ENCODE data around the gene E2F3.

Gene E2F3

GRCh38 chr6:20365456-20365855, 36.2 kb upstream of the E2F3 start:
- Histone ChIP-seq H3K27me3 (replicated peaks in 2 of 5; ENCODE audit: control insufficient read depth in 4 of 5, insufficient read depth in 5 of 5, low read length in 4 of 5) (no peaks in the 10 kb centered on the region), H3K9me3 (ENCODE audit: control extremely low read depth in 1 of 5, control insufficient read depth in 4 of 5, insufficient read depth in 2 of 5, low read depth in 1 of 5, low read length in 4 of 5) (peaks cover 0 to 2% (median 0%) of the 10 kb centered on the region in 5 experiments), H3K4me3 (ENCODE audit: control insufficient read depth in 1 of 7, extremely low read depth in 1 of 7, insufficient read depth in 4 of 7, low read depth in 2 of 7, low read length in 6 of 7) (no peak overlapping the region), H3K36me3 (ENCODE audit: control insufficient read depth in 4 of 4, insufficient read depth in 4 of 4, low read length in 3 of 4) (no peaks in the 10 kb centered on the region), H3K4me1 (ENCODE audit: control extremely low read depth in 1 of 4, control insufficient read depth in 4 of 4, insufficient read depth in 4 of 4, low read length in 3 of 4) (peaks cover 8 to 24% (median 20%) of the 10 kb centered on the region in 4 experiments), H3K27ac (ENCODE audit: insufficient read depth in 1 of 2, low read depth in 1 of 2, low read length in 2 of 2, poor library complexity in 1 of 2, severe bottlenecking in 2 of 2) (no peak overlapping the region)
- ChIA-PET CTCF (interaction anchor here (1.0 to 1.2 kb wide), 4 partner anchors 9 to 33 kb away, joined by 3 to 5 read pairs (median 4); no protein-coding TSS in a partner anchor), POLR2A (no interaction called here)
- peak in 2 of 3 donors; percentile 8 to 15 for DNase-seq
- no CpG with 5 or more reads among the region's 3 CpGs for WGBS (ENCODE audit: insufficient coverage)

- ChIA-PET POLR2A (no interaction called here), CTCF (interaction anchor here (0.7 to 2.2 kb wide), 7 partner anchors 8 to 75 kb away, joined by 3 to 6 read pairs (median 4); no protein-coding TSS in a partner anchor)
- peaks cover 0 to 2% (median 0%) of the 10 kb centered on the region in 5 experiments for H3K9me3 ChIP-seq (ENCODE audit: control extremely low read depth in 1 of 5, control insufficient read depth in 4 of 5, insufficient read depth in 2 of 5, low read depth in 1 of 5, low read length in 4 of 5)
- H3K4me1 ChIP-seq (ENCODE audit: control extremely low read depth in 1 of 4, control insufficient read depth in 4 of 4, insufficient read depth in 4 of 4, low read length in 3 of 4): peaks cover 8 to 24% (median 20%) of the 10 kb centered on the region in 4 experiments
- no peaks in the 10 kb centered on the region for H3K27me3 ChIP-seq (replicated peaks in 2 of 5; ENCODE audit: control insufficient read depth in 4 of 5, insufficient read depth in 5 of 5, low read length in 4 of 5)
- peak; percentile 22 to 70 (median 59) for DNase-seq
- peak overlapping the region in 1 of 2 experiments; percentile 36 for H3K27ac ChIP-seq (ENCODE audit: insufficient read depth in 1 of 2, low read depth in 1 of 2, low read length in 2 of 2, poor library complexity in 1 of 2, severe bottlenecking in 2 of 2)
- H3K36me3 ChIP-seq (ENCODE audit: control insufficient read depth in 4 of 4, insufficient read depth in 4 of 4, low read length in 3 of 4): no peaks in the 10 kb centered on the region
- H3K4me3 ChIP-seq (ENCODE audit: control insufficient read depth in 1 of 7, extremely low read depth in 1 of 7, insufficient read depth in 4 of 7, low read depth in 2 of 7, low read length in 6 of 7): peak overlapping the region in 4 of 7 experiments; percentile 6 to 60 (median 35)
- 0% methylated on average over 3 of the region's 7 CpGs for WGBS (ENCODE audit: insufficient coverage)
Observed at GRCh38 chr6:20366082-20366830, 35.4 kb upstream of the E2F3 start.

- WGBS (ENCODE audit: insufficient coverage): no CpG with 5 or more reads among the region's 1 CpG
- ChIA-PET CTCF (interaction anchor here (1.4 to 2.2 kb wide), 3 partner anchors 8 to 77 kb away, joined by 3 to 6 read pairs (median 4); no protein-coding TSS in a partner anchor), POLR2A (interaction anchor here (0.6 kb wide), 1 partner anchor 9 kb away, joined by 3 read pairs; no protein-coding TSS in a partner anchor)
- no peak overlapping the region for H3K27ac ChIP-seq (ENCODE audit: insufficient read depth in 1 of 2, low read depth in 1 of 2, low read length in 2 of 2, poor library complexity in 1 of 2, severe bottlenecking in 2 of 2)
- no peaks in the 10 kb centered on the region for H3K36me3 ChIP-seq (ENCODE audit: control insufficient read depth in 4 of 4, insufficient read depth in 4 of 4, low read length in 3 of 4)
- H3K9me3 ChIP-seq (ENCODE audit: control extremely low read depth in 1 of 5, control insufficient read depth in 4 of 5, insufficient read depth in 2 of 5, low read depth in 1 of 5, low read length in 4 of 5): peaks cover 0 to 2% (median 0%) of the 10 kb centered on the region in 5 experiments
- H3K4me1 ChIP-seq (ENCODE audit: control extremely low read depth in 1 of 4, control insufficient read depth in 4 of 4, insufficient read depth in 4 of 4, low read length in 3 of 4): peaks cover 8 to 24% (median 20%) of the 10 kb centered on the region in 4 experiments
- no peak overlapping the region for H3K4me3 ChIP-seq (ENCODE audit: control insufficient read depth in 1 of 7, extremely low read depth in 1 of 7, insufficient read depth in 4 of 7, low read depth in 2 of 7, low read length in 6 of 7)
- DNase-seq: peak in 1 of 3 donors; percentile 12
- H3K27me3 ChIP-seq (replicated peaks in 2 of 5; ENCODE audit: control insufficient read depth in 4 of 5, insufficient read depth in 5 of 5, low read length in 4 of 5): no peaks in the 10 kb centered on the region
Observed at GRCh38 chr6:20367743-20368485, 33.8 kb upstream of the E2F3 start.

- ChIA-PET POLR2A (interaction anchor here (0.7 kb wide), 1 partner anchor 140 kb away, joined by 4 read pairs; no protein-coding TSS in a partner anchor), CTCF (interaction anchor here (1.3 kb wide), 1 partner anchor 10 kb away, joined by 3 read pairs; no protein-coding TSS in a partner anchor)
- no peak overlapping the region for H3K27ac ChIP-seq (ENCODE audit: insufficient read depth in 1 of 2, low read depth in 1 of 2, low read length in 2 of 2, poor library complexity in 1 of 2, severe bottlenecking in 2 of 2)
- WGBS (ENCODE audit: insufficient coverage): 94% methylated on average over 2 of the region's 2 CpGs
- no peaks in the 10 kb centered on the region for H3K9me3 ChIP-seq (ENCODE audit: control extremely low read depth in 1 of 5, control insufficient read depth in 4 of 5, insufficient read depth in 2 of 5, low read depth in 1 of 5, low read length in 4 of 5)
- DNase-seq: no peak
- no peak overlapping the region for H3K4me3 ChIP-seq (ENCODE audit: control insufficient read depth in 1 of 7, extremely low read depth in 1 of 7, insufficient read depth in 4 of 7, low read depth in 2 of 7, low read length in 6 of 7)
- no peaks in the 10 kb centered on the region for H3K36me3 ChIP-seq (ENCODE audit: control insufficient read depth in 4 of 4, insufficient read depth in 4 of 4, low read length in 3 of 4)
- H3K4me1 ChIP-seq (ENCODE audit: control extremely low read depth in 1 of 4, control insufficient read depth in 4 of 4, insufficient read depth in 4 of 4, low read length in 3 of 4): peaks cover 5 to 23% (median 18%) of the 10 kb centered on the region in 4 experiments
- H3K27me3 ChIP-seq (replicated peaks in 2 of 5; ENCODE audit: control insufficient read depth in 4 of 5, insufficient read depth in 5 of 5, low read length in 4 of 5): no peaks in the 10 kb centered on the region
Observed at GRCh38 chr6:20370393-20370792, 31.3 kb upstream of the E2F3 start.

GRCh38 chr6:20370801-20371200, 30.9 kb upstream of the E2F3 start:
- H3K4me3 ChIP-seq (ENCODE audit: control insufficient read depth in 1 of 7, extremely low read depth in 1 of 7, insufficient read depth in 4 of 7, low read depth in 2 of 7, low read length in 6 of 7): no peak overlapping the region
- WGBS (ENCODE audit: insufficient coverage): 100% methylated on average over 4 of the region's 4 CpGs
- CTCF ChIA-PET: interaction anchor here (1.3 kb wide), 1 partner anchor 10 kb away, joined by 3 read pairs; no protein-coding TSS in a partner anchor

GRCh38 chr6:20375436-20375835, 26.2 kb upstream of the E2F3 start:
- H3K27ac ChIP-seq (ENCODE audit: insufficient read depth in 1 of 2, low read depth in 1 of 2, low read length in 2 of 2, poor library complexity in 1 of 2, severe bottlenecking in 2 of 2): no peak overlapping the region
- CTCF ChIA-PET: interaction anchor here (0.7 to 1.7 kb wide), 6 partner anchors 8 to 35 kb away, joined by 3 to 6 read pairs (median 4); no protein-coding TSS in a partner anchor
- no peaks in the 10 kb centered on the region for H3K4me1 ChIP-seq (ENCODE audit: control extremely low read depth in 1 of 4, control insufficient read depth in 4 of 4, insufficient read depth in 4 of 4, low read length in 3 of 4)
- no peaks in the 10 kb centered on the region for H3K27me3 ChIP-seq (replicated peaks in 2 of 5; ENCODE audit: control insufficient read depth in 4 of 5, insufficient read depth in 5 of 5, low read length in 4 of 5)
- WGBS (ENCODE audit: insufficient coverage): 100% methylated on average over 3 of the region's 3 CpGs
- no peaks in the 10 kb centered on the region for H3K36me3 ChIP-seq (ENCODE audit: control insufficient read depth in 4 of 4, insufficient read depth in 4 of 4, low read length in 3 of 4)
- no peak for DNase-seq
- no peaks in the 10 kb centered on the region for H3K9me3 ChIP-seq (ENCODE audit: control extremely low read depth in 1 of 5, control insufficient read depth in 4 of 5, insufficient read depth in 2 of 5, low read depth in 1 of 5, low read length in 4 of 5)
- H3K4me3 ChIP-seq (ENCODE audit: control insufficient read depth in 1 of 7, extremely low read depth in 1 of 7, insufficient read depth in 4 of 7, low read depth in 2 of 7, low read length in 6 of 7): no peak overlapping the region
- POLR2A ChIA-PET: no interaction called here

More at GRCh38 chr6:20370801-20371200, 30.9 kb upstream of the E2F3 start:
- Histone ChIP-seq H3K27ac (ENCODE audit: insufficient read depth in 1 of 2, low read depth in 1 of 2, low read length in 2 of 2, poor library complexity in 1 of 2, severe bottlenecking in 2 of 2) (no peak overlapping the region), H3K36me3 (ENCODE audit: control insufficient read depth in 4 of 4, insufficient read depth in 4 of 4, low read length in 3 of 4) (no peaks in the 10 kb centered on the region), H3K9me3 (ENCODE audit: control extremely low read depth in 1 of 5, control insufficient read depth in 4 of 5, insufficient read depth in 2 of 5, low read depth in 1 of 5, low read length in 4 of 5) (no peaks in the 10 kb centered on the region), H3K27me3 (replicated peaks in 2 of 5; ENCODE audit: control insufficient read depth in 4 of 5, insufficient read depth in 5 of 5, low read length in 4 of 5) (no peaks in the 10 kb centered on the region), H3K4me1 (ENCODE audit: control extremely low read depth in 1 of 4, control insufficient read depth in 4 of 4, insufficient read depth in 4 of 4, low read length in 3 of 4) (peaks cover 5 to 20% (median 16%) of the 10 kb centered on the region in 4 experiments)
- POLR2A ChIA-PET: no interaction called here
- DNase-seq: no peak

Data from common myeloid progenitor, CD34-positive (primary cell).